C4-2B (cell line): Measurements from ENCODE around the gene PDIK1L.
A peak's percentile ranks its signal among the peaks of the same experiment; 100 is the strongest.

Experiments used
- H3K27ac ChIP-seq: fragments of 450-650 bp; 2 replicates; pipeline ENCODE4 v1.5.1; 2017
- CTCF ChIP-seq: fragments of 450-650 bp; conservative IDR thresholded peaks from 2 replicates; pipeline ENCODE4 v1.5.1; 2017; ENCODE audit warnings: mild to moderate bottlenecking
- ZFX ChIP-seq: fragments of 450-650 bp; IDR thresholded peaks from 2 replicates; pipeline ENCODE4 v1.6.1; 2017

Gene PDIK1L

GRCh38 chr1:26090893-26091292, 20.7 kb upstream of the PDIK1L start:
- TF ChIP-seq CTCF, result no peak
- TF ChIP-seq ZFX, result no peak
- no peak overlapping the region for H3K27ac ChIP-seq

DNA sequence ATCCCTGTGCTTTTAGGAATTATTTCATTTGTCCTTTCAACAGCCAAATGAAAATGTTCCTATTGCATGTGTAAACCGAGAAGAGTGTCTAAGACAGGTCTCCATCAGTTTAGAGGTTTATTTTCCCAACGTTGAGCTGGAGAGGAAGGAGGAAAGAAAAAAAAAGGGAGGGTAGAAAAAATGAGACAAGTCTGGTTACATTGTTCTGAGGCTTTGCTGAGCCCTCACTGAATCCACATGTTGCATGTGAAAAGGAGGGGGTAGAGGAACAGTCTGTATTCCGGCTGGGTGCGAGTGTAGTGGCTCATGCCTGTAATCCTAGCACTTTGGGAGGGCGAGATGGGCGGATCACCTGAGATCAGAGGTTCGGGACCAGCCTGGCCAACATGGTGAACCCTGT, 19.2 kb upstream of the PDIK1L start:
- H3K27ac ChIP-seq, result peak overlapping the region; percentile 24; the same call in 1 of the 2 replicates
- TF ChIP-seq CTCF, result no peak
- no peak for TF ChIP-seq ZFX

DNA sequence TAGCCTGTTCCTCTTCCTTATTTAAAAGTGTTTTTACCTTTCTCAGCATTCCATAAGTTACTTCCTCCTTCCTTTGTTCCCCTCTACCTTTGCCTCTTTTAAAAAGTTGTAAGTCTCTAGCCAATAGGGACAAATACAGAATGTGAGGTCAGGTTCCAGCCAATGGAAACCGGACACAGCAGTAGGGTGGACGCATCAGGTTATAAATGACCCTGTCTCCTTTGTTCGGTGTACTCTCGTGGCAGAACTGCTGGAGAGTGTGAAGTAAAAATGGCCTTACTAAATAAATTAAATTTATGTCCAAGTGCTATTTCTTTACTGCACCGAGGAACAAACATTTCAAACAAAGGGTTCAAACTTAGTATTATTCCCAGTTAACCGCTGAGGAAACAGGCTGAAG, 18.1 kb upstream of the PDIK1L start:
- H3K27ac ChIP-seq, result peak overlapping the region; percentile 25

- TF ChIP-seq ZFX, result no peak
- TF ChIP-seq CTCF, result no peak
- peak overlapping the region; percentile 25 for H3K27ac ChIP-seq
Measured at GRCh38 chr1:26094076-26094669, 17.5 kb upstream of the PDIK1L start.

- TF ChIP-seq CTCF (no peak), ZFX (no peak)
Measured at GRCh38 chr1:26094677-26095383, 16.8 kb upstream of the PDIK1L start.

GRCh38 chr1:26096471-26096870, 15.2 kb upstream of the PDIK1L start:
- no peak for TF ChIP-seq ZFX
- TF ChIP-seq CTCF, result no peak
- no peak overlapping the region for H3K27ac ChIP-seq

More at GRCh38 chr1:26094677-26095383, 16.8 kb upstream of the PDIK1L start:
- peak overlapping the region; percentile 25 for H3K27ac ChIP-seq

DNA sequence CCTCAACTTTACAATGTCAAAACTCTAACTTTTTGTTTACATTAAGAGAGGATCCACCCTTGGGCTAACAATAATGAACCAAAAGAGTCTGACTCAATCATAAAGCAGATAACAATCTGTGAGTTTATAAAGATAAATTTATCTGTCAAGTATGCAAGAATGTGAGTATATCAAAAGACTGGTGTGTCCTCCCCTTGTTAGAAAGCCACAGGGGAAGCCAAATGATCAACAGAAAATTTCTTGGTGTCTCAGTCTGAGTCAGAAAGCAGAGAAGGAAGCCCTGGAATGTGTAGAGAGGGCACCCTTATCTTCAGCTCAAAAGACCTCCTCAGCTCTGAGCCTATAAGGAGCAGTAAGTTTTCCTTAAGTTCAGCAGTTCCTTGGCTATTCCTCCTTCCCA, 13.9 kb upstream of the PDIK1L start:
- H3K27ac ChIP-seq, result peak overlapping the region; percentile 46; the same call in 1 of the 2 replicates

More for the DNA sequence above, 13.9 kb upstream of the PDIK1L start:
- no peak for TF ChIP-seq CTCF
- no peak for TF ChIP-seq ZFX
